Endothelial cell of umbilical vein (primary cell): Measurements from ENCODE around the gene USP28. TPM values are rescaled to one million over a fixed set of nuclear protein-coding genes. Genes with fewer than 3 reads are reported as not detected.

Source experiments
- BruUV-seq: library from RNA; stranded (reverse); fragments of 400-500 nt; replicated peaks from 2 replicates; lab custom pipeline; 2021; lab: Mats Ljungman, UMichigan
- CTCF ChIA-PET: fragments of 300-600, 350-600 bp; sonication (Branson Sonifier 250); formaldehyde crosslinking; loops from one replicate; lab custom pipeline; 2021; ENCODE audit warnings: antibody characterized with exemption, inconsistent platforms; lab: Charles Lee
- POLR2A ChIA-PET: fragments of 300-600, 350-600 bp; sonication (Branson Sonifier 250); formaldehyde crosslinking; loops from one replicate; lab custom pipeline; 2021; ENCODE audit warnings: antibody characterized with exemption, inconsistent platforms; lab: Charles Lee
- DNase-seq: peaks from one replicate; pipeline ENCODE4 v3.0.0-alpha.2; 2011; ENCODE audit warnings: low read depth, low spot score
- FAIRE-seq: peaks from 2 replicates; lab custom pipeline; 2011; peaks lifted over from hg19 to GRCh38; lab: Jason Lieb, UNC
- H2AFZ ChIP-seq: 2 replicates; pipeline ENCODE4 v1.6.0; 2012; ENCODE audit warnings: low read depth, low read length, control low read depth, inconsistent platforms
- H3K27ac ChIP-seq: 2 replicates; pipeline ENCODE4 v1.5.1; 2011; ENCODE audit warnings: low read depth, mild to moderate bottlenecking, control low read depth, low read length, moderate library complexity; ENCODE audit not compliant: insufficient read depth
- H3K27me3 ChIP-seq, 2 experiments: 2 replicates each; pipeline versions ENCODE4 v1.6.0 to v1.6.1; 2011; ENCODE audit warnings: low read length in 2 of 2, mixed read lengths in 1 of 2; ENCODE audit not compliant: control insufficient read depth in 2 of 2, insufficient read depth in 2 of 2
- H3K36me3 ChIP-seq, 2 experiments: 2 replicates in 1 of 2; 3 replicates in 1 of 2; pipeline ENCODE4 v1.5.1; 2011; ENCODE audit warnings: low read length in 2 of 2, mild to moderate bottlenecking in 1 of 2, moderate library complexity in 1 of 2; ENCODE audit not compliant: control insufficient read depth in 2 of 2, insufficient read depth in 2 of 2; ENCODE audit errors: extremely low read depth in 1 of 2
- H3K4me1 ChIP-seq: 3 replicates; pipeline ENCODE4 v1.5.1; 2011; ENCODE audit warnings: mild to moderate bottlenecking, low read length; ENCODE audit not compliant: control insufficient read depth, insufficient read depth; ENCODE audit errors: extremely low read depth
- H3K4me2 ChIP-seq: 2 replicates; pipeline ENCODE4 v1.6.1; 2011; ENCODE audit warnings: low read length, control low read depth, mixed read lengths; ENCODE audit not compliant: insufficient read depth
- H3K4me3 ChIP-seq, 3 experiments: fragments of 200-600 bp in 1 of 3; sonication (generic), shearing (Covaris generic) in 1 of 3; replicated peaks in 1 of 3; 2 replicates each; pipeline ENCODE4 v1.5.1; 2011 to 2016; ENCODE audit warnings: control low read depth in 3 of 3, low read length in 3 of 3, mild to moderate bottlenecking in 2 of 3, inconsistent platforms in 1 of 3, low read depth in 1 of 3, moderate library complexity in 1 of 3; ENCODE audit not compliant: insufficient read depth in 1 of 3
- H3K79me2 ChIP-seq: 2 replicates; pipeline ENCODE4 v1.6.0; 2012; ENCODE audit warnings: low read length, inconsistent platforms; ENCODE audit not compliant: control insufficient read depth, insufficient read depth
- H3K9ac ChIP-seq: replicated peaks from 2 replicates; pipeline ENCODE3; 2011; ENCODE audit warnings: low read length, control low read depth; ENCODE audit not compliant: insufficient read depth; ENCODE audit errors: extremely low read depth
- H3K9me1 ChIP-seq: replicated peaks from 3 replicates; pipeline ENCODE4 v1.6.0; 2011; ENCODE audit warnings: mild to moderate bottlenecking, low read length; ENCODE audit not compliant: control insufficient read depth, insufficient read depth; ENCODE audit errors: extremely low read depth
- H3K9me3 ChIP-seq: replicated peaks from 2 replicates; pipeline ENCODE4 v1.5.1; 2012; ENCODE audit warnings: low read length, inconsistent platforms; ENCODE audit not compliant: control insufficient read depth, insufficient read depth
- H4K20me1 ChIP-seq: replicated peaks from 2 replicates; pipeline ENCODE3; 2011; ENCODE audit warnings: mild to moderate bottlenecking, low read length; ENCODE audit not compliant: control insufficient read depth, insufficient read depth; ENCODE audit errors: extremely low read depth
- CTCF ChIP-seq, 2 donors: IDR thresholded peaks; 1 replicate in 1 of 2; 2 replicates in 1 of 2; pipeline ENCODE4 v1.5.1; 2011; ENCODE audit warnings: low read length in 2 of 2, mild to moderate bottlenecking in 2 of 2, moderate library complexity in 2 of 2, control low read depth in 1 of 2, inconsistent platforms in 1 of 2, low read depth in 1 of 2; ENCODE audit not compliant: insufficient read depth in 1 of 2; ENCODE audit errors: extremely low read depth in 1 of 2
- EZH2 ChIP-seq: IDR thresholded peaks from 2 replicates; pipeline ENCODE4 v1.6.1; 2012; ENCODE audit warnings: borderline replicate concordance, low read depth, mild to moderate bottlenecking, moderate library complexity, low read length, inconsistent platforms; ENCODE audit not compliant: severe bottlenecking
- FOS ChIP-seq: IDR thresholded peaks from 2 replicates; pipeline ENCODE4 v1.6.1; 2011; ENCODE audit warnings: mild to moderate bottlenecking, low read length, moderate library complexity, borderline replicate concordance; ENCODE audit not compliant: insufficient read depth
- GATA2 ChIP-seq: IDR thresholded peaks from 2 replicates; pipeline ENCODE4 v1.7.0; 2011; ENCODE audit warnings: low read depth, mild to moderate bottlenecking, moderate library complexity, mixed read lengths, low read length; ENCODE audit not compliant: insufficient read length, insufficient read depth
- JUN ChIP-seq: IDR thresholded peaks from 2 replicates; pipeline ENCODE4 v1.6.1; 2011; ENCODE audit warnings: borderline replicate concordance, low read depth; ENCODE audit not compliant: insufficient read length, insufficient read depth
- MAX ChIP-seq: IDR thresholded peaks from 2 replicates; pipeline ENCODE4 v1.6.1; 2011; ENCODE audit not compliant: insufficient read depth, insufficient read length
- MYC ChIP-seq: IDR thresholded peaks from one replicate; pipeline ENCODE4 v1.6.1; 2011; ENCODE audit warnings: mild to moderate bottlenecking, low read depth, low read length
- POLR2A ChIP-seq: IDR thresholded peaks from 2 replicates; pipeline ENCODE4 v1.6.1; 2012; ENCODE audit warnings: low read depth, mild to moderate bottlenecking, control low read depth, low read length
- POLR2AphosphoS5 ChIP-seq: IDR thresholded peaks from 2 replicates; pipeline ENCODE4 v1.6.1; 2012; ENCODE audit warnings: low read depth, mild to moderate bottlenecking, control low read depth, low read length, moderate library complexity; ENCODE audit not compliant: insufficient read depth
- dilution Hi-C: fragments of 300-500 bp; cut with MboI; formaldehyde crosslinking; loops from one replicate; pipeline ENCODE4 v1.15.0; 2019; ENCODE audit warnings: low sequenced_read_pairs; ENCODE audit not compliant: extremely low pct_ligation_motif_present
- intact Hi-C: fragments of 100-400 bp; cut with micrococcal nuclease; formaldehyde crosslinking; loops from one replicate; pipeline ENCODE4 v1.10.0; 2022
- polyA plus RNA-seq, 4 experiments: library from polyadenylated mRNA; depleted of rRNA in 3 of 4; stranded (reverse) in 3 of 4; unstranded in 1 of 4; fragments of >200 nt; gene quantifications; 2 replicates each; pipeline versions ENCODE4 v1.2.1 to v1.2.3, GENCODE V29; 2011 to 2012; ENCODE audit warnings: missing spikeins in 1 of 4
- total RNA-seq: library from RNA; stranded (reverse); gene quantifications from 2 replicates; pipeline ENCODE4 v1.2.3, GENCODE V29; 2021

The USP28 gene
- total and polyA plus RNA-seq, 2 donors (not counting 3 experiments of a cell fraction or from before 2014, with no cell fraction given), result 19.2 to 29.6 TPM

DNA sequence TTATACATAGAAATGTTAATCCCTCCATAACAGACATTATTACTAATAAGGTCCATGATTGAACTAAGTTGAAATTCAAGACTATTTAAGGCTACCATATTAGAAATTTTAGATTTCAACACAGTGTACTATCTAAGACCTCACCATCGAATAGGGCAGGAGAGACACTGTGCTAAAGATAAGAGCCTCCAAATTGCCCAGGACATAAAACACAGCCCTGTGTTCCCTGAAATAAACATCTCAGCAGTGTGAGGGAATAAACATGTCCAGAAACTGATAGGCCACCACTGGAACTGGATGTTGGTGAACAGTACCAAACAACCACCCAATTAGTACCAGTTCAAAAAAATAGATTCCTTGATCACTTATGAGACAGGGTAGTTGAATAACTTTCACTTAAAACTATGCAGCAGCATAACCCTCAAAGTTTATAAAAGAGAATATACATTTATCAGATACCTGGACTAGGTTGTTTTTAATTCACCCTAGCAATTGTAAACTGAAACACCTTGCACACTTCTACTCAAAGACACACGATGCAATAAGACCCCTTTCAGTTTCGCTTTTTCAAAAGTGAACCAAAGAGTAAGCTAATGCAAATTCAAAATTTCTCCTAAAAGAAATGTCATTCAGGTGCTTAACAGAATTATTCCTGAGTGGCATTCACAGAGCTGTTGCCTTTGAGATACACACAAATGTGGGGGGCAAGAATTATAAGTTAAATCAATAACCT lies 34.3 kb downstream of the USP28 start:
- TF ChIP-seq EZH2 (no peak), CTCF (IDR thresholded peaks at IDR 0.05; ENCODE audit: extremely low read depth in 1 of 2, insufficient read depth in 1 of 2, low read depth in 1 of 2, low read length in 2 of 2) (no peak)
- no peak for FAIRE-seq
- Histone ChIP-seq H3K27ac (no peak overlapping the region), H3K4me3 (no peak overlapping the region), H3K36me3 (peaks cover 2 to 4% of the 10 kb centered on the region in 2 experiments), H3K79me2 (no peaks in the 10 kb centered on the region), H3K4me2 (no peak overlapping the region), H2AFZ (no peak overlapping the region), H3K9me1 (no peaks in the 10 kb centered on the region), H3K4me1 (no peaks in the 10 kb centered on the region), H4K20me1 (no peaks in the 10 kb centered on the region), H3K9me3 (no peaks in the 10 kb centered on the region), H3K27me3 (no peaks in the 10 kb centered on the region), H3K9ac (no peak overlapping the region)
- CTCF ChIA-PET, result no interaction called here
- POLR2A ChIA-PET, result no interaction called here
- dilution Hi-C loops (no loop called here), intact Hi-C loops (no loop called here)
- BruUV-seq, result no TSS peak
- DNase-seq, result no peak

- Histone ChIP-seq H3K4me1 (no peaks in the 10 kb centered on the region), H3K9ac (no peak overlapping the region), H3K27me3 (no peaks in the 10 kb centered on the region), H4K20me1 (no peaks in the 10 kb centered on the region), H3K4me2 (no peak overlapping the region), H3K36me3 (peaks cover 2 to 6% of the 10 kb centered on the region in 2 experiments), H3K79me2 (no peaks in the 10 kb centered on the region), H2AFZ (no peak overlapping the region), H3K4me3 (no peak overlapping the region), H3K9me3 (no peaks in the 10 kb centered on the region), H3K27ac (no peak overlapping the region), H3K9me1 (no peaks in the 10 kb centered on the region)
- BruUV-seq, result no TSS peak
- FAIRE-seq, result no peak
- CTCF ChIA-PET, result no interaction called here
- dilution Hi-C loops (no loop called here), intact Hi-C loops (no loop called here)
- POLR2A ChIA-PET, result no interaction called here
- no peak for DNase-seq
- no peak for TF ChIP-seq EZH2
- TF ChIP-seq POLR2A, result no peak
- no peak for TF ChIP-seq CTCF (IDR thresholded peaks at IDR 0.05; ENCODE audit: extremely low read depth in 1 of 2, insufficient read depth in 1 of 2, low read depth in 1 of 2, low read length in 2 of 2)
- no peak for TF ChIP-seq JUN
- no peak for TF ChIP-seq MAX
- TF ChIP-seq GATA2, result no peak
- no peak for TF ChIP-seq MYC
- no peak for TF ChIP-seq POLR2AphosphoS5
- no peak for TF ChIP-seq FOS
Observed at GRCh38 chr11:113839842-113840241, 35.5 kb downstream of the USP28 start.
